Peyer's patch (tissue), 4 donors: ENCODE results near the gene MTMR6.

Source experiments
- CTCF ChIP-seq, 6 experiments: fragments of 450-650 bp in 4 of 6; fragments of 200-600 bp in 2 of 6; sonication (generic) in 1 of 6; IDR thresholded peaks; one replicate each; pipeline ENCODE4 v1.5.1; 2017 to 2019; ENCODE audit warnings: antibody characterized with exemption in 6 of 6, mild to moderate bottlenecking in 3 of 6, moderate library complexity in 1 of 6
- POLR2A ChIP-seq, 2 donors: fragments of 450-650 bp; IDR thresholded peaks; one replicate each; pipeline ENCODE4 v1.5.1; 2017; ENCODE audit warnings: antibody characterized with exemption in 2 of 2, mild to moderate bottlenecking in 2 of 2, moderate library complexity in 2 of 2

DNA sequence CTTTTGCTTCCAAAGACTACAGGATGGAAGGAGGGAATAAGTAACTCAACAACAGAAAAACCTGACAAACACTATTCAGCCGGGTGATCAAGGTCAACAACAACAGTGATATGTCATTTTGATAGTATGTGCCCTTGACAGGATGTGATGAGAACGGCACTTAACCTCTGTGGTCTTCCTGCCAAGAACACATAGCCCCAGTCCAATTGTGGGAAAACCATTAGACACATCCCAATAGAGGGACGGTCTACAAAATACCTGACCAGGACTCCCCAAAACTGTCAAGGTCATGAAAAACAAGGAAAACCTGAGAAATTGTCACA is 72.1 kb downstream of the MTMR6 start:
- no peak for TF ChIP-seq CTCF (IDR thresholded peaks at IDR 0.05)
- no peak for TF ChIP-seq POLR2A (IDR thresholded peaks at IDR 0.05)
